Activated gamma-delta T cell treated with anti-CD3 and anti-CD28 coated beads, Interleukin-2, amount 50 U/mL, for 16 hours (primary cell): ENCODE data around the gene PTPRN2.

ENCODE experiments used
- DNase-seq: peaks from one replicate; pipeline ENCODE4 v3.0.0-alpha.2; 2020; ENCODE audit warnings: low read depth

Gene PTPRN2

DNA sequence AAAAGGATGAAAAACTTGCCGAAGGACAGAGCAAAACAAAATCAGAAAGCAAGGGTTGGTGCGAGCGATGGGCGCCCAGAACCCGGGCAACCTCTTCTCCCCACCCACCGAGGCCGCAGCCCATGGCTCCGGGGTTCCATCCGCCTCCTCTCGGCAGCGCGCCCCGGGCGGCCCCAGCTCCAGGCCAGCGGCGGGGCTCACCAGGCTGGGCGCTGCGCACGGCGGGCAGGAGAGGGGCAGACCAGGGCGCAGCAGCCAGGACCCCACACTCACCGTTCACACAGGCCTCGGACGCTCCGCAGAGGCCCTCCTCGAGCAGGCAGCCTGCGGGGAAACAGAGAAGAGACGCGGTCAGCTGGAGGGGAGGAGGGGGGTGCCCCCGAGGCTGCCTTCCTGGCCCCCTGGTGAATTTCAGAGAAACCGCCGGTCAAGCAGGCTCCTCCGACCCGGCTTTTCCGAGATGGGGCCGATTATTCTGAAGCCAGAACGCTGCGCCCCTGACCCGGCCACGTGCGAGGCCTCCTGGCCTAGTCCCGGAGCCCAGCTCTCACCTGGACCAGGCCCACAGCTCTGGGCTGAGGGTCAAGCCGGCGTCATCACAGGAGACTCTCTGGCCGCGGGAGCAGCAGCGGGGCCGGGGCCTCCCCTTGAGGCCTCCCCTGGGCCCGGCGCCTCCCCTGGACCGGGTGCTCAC is 98.0 kb downstream of the PTPRN2 start:
- DNase-seq: no peak

DNA sequence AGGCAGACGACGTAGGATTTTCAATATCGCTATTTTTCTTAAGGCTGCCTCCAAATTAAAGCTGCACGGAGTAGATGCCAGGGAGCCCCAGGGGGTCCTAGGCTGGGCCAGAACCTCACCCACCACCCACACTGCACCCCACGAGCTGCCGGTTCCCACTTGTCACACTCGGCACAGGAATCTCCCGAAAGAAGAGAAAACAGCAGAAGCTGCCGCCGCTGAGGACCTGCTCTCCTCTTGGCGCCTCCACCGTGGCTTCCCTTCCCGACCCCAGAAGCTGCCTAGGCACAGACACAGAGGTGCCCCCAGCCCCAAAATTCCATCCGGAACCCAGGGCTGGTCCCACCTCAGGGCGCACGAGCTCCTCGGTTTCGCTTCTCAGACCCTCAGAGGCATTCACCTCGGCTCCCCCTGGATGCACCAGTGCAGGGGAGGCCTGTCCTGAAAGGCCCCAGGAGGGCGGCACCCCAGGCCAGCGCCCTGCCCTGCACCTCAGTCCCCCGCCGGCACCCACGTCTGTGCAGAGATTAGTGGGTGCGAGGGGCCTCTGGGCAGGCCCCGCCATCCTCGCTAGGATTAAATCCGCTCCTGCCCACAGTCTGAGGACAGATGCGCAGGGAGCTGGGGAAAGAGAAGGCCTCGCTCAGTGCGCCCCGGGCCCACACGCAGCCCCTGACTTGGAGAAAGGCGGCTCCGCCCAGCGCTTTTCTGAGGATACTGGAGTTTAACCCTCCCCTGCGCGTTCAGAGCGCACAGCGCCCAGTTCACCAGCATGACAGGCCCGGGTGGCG is 99.2 kb downstream of the PTPRN2 start:
- no peak for DNase-seq

DNA sequence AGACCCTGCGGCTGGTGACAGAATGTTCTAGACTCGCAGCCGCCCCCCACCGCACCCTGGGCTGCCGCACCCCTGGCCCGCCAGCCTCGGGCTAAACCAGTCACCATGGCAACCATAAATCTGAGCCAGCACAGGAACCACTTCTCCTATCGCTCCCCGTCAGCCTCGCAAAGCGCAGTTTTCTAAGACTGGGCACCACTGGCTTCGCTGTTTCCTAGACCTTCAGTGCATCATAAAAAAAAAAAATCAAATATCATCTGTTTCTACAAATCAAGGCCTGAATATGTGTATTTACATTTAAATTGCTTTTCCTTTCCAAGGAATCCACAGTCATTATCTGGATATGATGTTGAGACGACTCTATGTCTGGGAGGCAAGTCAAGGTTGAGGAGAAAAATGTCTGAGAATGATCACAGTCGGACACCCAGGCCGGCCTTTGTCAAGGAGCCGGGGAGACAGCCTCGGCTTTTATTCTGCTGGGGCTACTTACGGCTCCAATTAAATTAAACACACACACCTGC is 99.9 kb downstream of the PTPRN2 start:
- DNase-seq: no peak

DNA sequence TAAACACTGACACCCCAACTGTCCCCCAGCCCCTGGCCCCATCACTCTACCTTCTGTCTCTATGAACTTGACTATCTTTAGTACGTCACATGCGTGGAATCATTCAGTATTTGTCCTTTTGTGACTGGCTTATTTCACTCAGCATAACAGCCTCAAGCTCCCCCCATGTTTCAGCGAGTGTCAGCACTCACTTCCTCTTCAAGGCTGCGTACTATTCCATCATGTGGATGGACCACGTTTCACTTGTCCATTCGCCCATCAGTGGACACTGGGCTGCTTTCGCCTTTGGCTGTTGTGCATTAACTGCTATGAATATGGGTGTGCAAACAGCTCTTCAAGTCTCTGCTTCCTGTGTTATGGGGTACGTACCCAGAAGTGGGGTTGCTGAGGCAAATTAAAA is 100.7 kb downstream of the PTPRN2 start:
- DNase-seq: no peak

DNA sequence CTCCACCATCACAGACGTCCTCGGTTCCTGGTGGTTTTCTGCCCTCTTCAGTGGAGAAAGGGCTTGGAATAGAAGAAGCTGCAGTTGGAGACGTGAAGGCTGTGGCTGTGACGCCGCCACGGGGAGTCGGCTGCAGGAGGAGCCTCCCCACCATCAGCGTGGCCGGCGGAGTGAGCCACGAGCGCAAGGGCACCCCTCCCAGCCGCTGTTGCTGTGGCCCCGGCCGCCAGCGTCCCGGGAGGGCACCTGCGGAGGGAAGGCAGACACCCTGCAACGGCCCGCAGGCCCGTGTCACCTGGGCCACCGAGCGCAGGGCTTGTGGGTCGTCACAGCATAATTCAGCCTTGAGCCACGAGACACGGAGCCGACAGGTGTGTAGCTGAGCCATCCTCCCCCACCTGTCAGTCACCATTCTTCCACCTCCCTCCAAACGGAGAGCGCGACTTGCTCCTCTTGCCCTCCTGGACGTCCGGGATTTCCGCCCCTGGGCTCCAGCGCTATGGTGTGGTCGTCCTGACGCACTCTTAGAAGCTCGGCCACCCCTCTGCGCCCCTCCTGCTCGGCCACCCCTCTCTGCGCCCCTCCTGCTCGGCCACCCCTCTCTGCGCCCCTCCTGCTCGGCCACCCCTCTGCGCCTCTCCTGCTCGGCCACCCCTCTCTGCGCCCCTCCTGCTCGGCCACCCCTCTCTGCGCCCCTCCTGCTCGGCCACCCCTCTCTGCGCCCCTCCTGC is 102.7 kb downstream of the PTPRN2 start:
- DNase-seq: no peak

DNA sequence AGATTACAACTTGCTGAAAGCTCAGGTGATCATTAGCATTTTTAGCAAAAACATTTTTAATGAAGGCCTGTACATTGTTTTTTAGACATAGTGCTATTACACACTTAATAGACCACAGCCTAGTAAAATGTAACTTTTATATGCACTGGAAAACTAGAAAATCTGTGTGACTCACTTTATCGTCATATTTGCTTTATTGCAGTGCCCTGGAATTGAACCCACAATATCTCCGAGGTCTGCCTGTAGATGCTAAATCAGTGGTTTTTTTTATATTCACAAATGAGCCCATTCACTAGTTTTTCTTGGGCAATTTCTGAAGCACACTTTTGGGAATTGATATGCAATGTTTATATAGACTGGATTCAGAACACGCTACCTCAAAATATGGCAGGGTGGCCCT is 105.1 kb downstream of the PTPRN2 start:
- no peak for DNase-seq

DNA sequence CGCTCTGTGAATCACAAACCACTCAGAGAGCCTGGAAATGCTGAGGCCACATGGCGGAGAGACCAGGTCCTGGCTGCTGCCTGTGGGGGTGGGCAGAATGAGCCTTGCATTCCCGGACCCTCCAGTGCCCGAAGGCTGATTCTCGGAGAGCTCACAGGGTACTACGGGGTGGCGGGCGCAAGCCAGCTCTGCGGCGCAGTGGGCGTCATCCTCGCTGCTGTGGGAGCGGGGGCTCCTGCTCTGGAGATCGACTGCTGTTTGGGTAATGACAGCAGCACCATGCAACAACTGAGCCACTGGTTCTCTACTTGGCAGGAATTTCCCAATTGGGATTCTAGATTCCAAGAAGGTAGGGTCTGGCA is 108.0 kb downstream of the PTPRN2 start:
- DNase-seq: no peak

DNA sequence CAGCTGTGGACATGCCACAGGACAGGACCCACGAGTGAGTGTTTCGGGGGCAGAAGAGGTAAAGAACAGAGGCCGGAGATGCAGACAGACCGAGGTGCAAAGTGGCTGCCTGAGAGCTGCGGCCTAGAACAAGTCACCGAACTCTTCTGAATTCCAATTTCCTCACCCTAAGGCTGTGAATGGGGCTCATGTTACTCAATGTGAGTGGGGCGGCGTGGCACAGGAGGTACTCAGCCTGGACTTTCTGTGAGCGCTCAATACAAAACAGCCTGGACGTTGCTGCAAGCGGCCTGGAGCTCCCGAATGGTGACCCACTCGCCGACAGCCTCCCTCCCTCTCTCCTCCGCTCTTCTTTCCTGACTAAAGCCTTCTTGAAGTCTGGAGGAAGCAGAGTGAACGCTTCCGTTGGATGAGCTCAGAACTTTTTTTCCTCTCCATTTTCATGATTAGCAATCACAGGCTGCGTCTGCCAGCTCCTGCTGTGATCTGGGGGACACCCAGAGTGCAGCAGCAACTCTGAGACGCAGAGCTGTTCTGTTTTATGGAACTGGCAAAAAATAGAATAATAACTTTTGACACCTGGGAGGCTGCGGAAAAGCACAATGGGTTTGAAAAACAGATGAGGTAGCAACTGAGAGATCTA is 108.5 kb downstream of the PTPRN2 start:
- no peak for DNase-seq

DNA sequence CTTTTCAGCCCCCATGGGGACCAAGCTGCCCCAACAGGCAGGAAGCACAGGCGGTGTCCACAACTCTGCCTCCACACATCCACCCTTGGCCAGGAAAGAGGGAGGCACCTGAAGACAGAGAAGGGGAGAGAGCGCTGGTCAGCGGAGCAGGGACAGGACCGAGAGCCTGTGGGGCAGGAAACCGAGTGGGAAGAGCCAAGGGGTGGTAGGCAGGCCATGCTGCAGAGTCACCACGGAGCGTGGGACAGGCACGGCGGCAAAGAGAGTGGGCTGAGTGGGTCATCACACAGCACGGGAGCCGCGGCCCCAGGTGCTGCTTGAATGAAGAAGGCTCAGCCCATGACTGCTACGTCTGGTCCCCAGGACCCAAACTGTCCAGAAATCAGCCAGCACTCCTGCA is 109.8 kb downstream of the PTPRN2 start:
- DNase-seq: no peak

DNA sequence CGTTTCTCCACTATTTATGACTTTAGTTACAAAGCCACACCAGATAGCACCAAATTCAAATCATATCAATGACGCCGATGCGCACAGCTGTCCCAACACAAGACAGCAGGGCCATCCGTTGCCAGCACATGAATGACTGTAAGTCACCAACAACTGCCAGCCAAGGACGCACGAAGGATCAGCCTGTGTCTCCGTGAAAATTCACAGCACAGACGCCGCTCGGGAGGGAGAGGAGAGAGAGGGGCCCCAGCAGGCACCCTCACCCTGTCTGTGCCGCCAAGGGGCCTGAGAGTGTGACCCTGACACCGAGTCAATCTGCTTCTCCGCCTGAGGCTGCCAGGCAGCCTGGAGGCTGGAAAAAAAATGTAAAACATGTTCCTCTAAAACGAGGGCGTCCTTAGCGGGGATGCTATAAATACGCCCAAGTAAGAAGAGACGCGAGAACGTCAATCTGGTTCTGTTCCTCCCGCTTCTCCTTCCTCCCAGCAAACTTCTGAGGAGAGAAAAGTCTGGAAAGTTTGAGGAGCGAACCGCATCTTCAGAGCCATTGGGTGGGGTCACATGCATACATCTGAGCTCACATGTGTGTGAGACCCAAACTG is 111.2 kb downstream of the PTPRN2 start:
- DNase-seq: no peak

DNA sequence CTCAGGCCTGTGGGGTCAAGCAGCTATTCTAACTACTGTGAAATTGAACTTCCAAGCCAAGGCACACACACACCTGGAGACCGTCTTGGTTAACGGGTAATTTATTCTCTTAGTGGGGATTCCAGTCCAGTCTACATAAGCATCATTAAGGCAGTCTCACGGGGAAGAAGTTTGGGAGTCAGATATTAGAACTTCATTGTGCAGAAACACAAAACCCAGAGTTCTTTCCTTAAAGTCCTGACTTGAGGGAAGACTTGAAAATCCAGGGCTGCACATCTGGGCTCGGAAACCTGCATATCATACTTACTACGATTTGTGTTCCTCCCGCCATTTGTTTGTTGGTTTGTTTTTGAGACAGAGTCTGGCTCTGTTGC is 112.0 kb downstream of the PTPRN2 start:
- DNase-seq: no peak

DNA sequence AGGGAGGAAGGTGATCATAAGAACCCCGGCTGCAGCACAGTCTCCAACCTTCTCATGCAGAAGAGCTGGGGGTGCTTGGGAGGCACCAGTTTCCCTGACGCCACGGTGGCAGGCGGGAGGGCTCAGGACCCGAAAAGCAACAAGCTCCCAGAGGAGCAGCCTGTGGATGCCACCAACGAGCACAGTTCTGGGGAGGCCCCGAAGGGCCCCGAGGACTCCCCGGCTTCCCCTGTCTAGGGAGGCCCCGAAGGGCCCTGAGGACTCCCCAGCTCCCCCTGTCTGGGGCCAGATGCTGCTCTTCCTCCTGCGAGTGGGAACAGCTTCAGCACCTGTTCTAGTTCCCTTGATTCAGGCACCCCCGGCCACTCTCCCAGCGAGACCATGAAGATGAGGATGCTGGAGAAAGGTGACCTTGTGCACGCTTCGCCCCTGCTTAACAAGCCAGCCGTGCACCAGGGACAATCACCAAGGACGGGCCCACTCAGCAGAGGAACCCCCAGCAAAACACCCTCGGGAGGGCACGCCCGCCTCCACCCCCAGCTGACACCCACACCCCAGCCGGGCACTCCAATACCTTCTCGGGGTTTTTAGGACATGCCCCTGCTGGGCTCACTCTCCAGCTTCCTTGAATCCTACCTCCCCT is 112.5 kb downstream of the PTPRN2 start:
- no peak for DNase-seq

DNA sequence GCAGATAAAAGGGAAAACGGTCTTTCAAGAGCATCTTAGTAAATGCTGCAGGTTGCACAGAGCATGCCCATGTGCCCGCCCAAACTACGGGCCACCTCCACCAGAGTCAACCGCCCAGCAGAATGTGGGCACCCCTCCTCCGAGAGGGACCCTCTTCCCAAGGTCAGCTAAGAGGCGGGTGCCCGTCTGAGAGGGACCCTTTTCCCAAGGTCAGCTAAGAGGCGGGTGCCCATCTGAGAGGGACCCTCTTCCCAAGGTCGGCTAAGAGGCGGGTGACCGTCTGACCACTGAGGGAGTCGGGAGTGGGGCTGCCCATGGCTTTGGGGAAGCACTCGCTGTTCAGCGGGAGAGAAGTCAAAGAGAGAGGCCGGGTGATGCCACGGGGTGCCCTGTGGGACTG is 113.1 kb downstream of the PTPRN2 start:
- no peak for DNase-seq

DNA sequence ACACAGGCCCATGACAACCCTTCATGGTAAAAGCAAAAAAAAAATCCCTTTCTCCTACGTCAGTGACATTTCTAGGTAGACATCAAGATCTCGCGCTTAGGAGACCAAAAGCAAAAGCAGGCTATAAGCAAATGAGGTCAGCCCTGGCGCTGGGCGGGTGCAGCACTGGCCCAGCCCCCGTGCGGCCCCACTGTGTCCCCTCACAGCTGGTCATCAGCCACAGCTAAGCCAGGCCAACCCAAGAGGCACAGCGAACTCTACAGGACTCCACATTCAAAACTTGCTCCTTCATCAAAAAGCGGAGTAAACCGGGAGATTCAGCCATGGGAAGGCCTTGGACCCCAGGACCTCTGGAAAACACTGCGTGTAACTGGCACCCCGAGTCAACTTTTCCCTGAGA is 113.7 kb downstream of the PTPRN2 start:
- DNase-seq: no peak

DNA sequence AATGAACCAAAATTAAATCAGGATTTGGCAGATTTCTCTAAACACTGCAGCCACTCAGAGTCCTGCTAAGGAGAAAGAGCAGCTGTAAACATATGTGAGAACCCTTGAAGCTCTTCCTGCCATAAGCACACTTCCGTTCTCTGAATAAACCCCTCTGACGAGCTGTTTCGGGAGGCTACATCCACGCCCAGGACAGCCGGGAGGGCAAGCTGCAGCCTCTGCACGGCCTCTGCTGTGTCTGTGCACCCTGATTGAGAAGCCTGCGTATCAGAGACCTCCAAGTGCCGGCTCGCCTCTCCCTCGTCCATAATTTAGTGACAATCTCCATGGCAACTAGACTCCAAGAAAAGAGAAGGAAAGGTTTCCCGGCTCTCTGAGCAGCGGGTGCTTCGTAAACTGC is 114.4 kb downstream of the PTPRN2 start:
- no peak for DNase-seq

DNA sequence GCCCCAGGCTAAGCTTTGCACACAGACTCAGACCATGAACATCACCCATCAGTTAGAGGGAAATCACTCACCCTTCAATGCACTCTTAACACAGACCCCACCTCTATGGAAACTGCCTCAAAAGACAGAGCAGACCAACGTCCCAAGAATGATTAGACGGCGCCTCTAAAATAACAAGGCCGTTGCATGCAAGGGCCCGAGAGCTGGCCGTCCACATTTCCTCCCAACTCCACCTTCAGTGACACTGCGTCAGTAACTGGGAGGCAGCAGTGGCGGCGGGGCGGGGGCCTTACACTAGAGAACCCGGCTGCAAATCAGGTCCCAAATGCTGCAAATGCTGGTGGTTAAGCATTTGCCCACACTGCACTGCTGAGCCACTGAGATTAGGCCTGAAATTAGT is 115.0 kb downstream of the PTPRN2 start:
- DNase-seq: no peak

DNA sequence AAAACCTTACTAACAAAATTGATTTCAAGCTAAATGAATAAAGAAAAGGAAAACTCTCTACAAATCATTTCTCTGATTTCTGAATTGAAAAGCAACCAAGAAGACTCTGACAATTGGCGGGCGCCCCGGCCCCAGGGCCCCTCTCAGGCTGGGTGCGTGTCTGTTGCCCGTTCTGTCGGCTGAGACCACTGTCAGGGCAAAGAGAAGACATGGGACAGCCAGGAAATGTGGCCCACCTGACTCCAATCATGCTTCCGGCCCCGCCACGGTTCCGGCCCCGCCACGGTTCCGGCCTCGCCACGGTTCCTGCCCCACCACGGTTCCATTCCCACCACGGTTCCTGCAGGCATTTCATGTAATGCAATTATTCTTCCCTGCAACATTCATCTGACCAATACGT is 115.9 kb downstream of the PTPRN2 start:
- DNase-seq: no peak

DNA sequence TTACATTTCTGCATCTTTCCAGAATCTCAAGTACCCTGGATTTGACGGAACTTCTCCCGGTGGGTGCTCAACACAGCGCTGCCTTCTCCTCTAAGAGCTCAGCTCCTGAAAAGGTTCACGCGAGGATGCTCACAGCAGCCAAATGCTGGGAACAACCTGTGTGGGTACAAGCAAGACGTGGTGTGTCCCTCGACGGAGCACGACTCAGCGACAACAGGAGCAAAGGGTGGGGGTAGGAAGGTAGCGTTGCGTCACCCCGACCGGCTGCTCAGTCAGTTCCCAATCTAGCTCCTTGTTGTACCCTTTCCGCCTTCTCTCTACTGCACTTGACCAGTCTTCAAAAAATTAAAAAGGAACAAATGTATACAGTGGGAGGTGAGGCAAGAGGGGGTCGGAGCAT is 117.3 kb downstream of the PTPRN2 start:
- DNase-seq: no peak

DNA sequence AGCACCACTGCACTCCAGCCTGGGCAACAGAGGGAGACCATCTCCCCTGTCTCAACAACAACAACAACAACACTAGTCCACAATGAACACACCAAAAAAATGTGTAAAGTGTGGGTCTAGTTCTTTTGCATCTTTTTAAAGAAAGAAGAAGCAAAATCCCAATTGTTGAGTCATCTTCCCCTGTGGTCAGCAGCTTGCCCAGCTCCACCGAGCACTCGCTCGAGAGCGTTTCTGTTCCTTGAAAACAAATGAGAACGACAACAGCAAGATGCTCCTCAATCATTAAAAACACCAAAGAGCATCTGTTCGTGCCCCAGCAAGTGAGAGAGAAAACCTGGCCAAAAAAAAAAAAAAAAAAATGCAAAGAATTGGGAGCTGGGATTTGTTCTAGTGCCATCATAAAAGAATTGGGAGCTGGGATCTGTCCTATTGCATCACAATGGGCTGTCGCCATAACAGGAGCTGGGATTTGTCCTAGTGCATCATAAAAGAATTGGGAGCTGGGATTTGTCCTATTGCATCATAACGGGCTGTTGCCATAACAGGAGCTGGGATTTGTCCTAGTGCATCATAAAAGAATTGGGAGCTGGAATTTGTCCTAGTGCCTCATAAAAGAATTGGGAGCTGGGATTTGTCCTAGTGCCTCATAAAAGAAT is 118.1 kb downstream of the PTPRN2 start:
- no peak for DNase-seq

DNA sequence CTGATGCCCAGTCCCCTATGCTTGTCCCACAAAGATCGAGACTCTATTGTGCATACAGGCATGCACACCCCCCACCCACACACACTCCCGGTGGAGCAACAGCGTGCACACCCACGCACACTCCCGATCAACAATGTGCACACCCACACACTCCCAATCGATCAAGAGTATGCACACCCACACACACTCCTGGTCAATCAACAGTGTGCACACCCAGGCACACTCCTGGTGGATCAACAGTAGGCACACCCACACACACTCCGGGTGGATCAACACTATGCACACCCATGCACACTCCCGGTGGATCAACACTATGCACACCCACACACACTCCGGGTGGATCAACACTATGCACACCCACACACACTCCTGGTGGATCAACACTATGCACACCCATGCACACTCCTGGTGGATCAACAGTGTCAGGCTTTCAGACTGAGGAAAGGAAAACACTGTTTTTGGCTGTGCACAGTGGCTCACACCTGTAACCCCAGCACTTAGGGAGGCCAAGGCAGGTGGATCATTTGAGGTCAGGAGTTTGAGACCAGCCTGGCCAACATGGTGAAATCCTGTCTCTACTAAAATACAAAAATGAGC is 118.8 kb downstream of the PTPRN2 start:
- no peak for DNase-seq

DNA sequence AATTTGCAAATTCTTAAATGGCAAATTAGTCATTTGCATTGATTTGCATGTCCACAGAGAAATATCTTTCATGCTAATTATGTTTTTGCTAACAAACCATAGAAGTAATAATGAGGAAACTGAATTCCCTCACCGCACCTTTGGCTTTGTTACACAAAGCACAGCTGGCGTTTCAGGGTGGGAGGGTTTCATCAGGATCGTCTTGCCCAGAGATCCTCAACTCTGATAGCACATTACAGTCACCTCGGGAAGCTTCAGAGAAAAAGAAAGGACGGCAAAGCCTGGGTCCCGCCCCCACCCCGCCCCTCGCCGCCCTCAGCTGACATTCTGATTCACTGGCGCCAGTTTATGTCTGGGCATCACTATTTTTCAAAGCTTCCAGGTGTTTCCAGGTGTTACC is 119.4 kb downstream of the PTPRN2 start:
- DNase-seq: no peak
